ENCODE results near the gene ANO1.

DNA sequence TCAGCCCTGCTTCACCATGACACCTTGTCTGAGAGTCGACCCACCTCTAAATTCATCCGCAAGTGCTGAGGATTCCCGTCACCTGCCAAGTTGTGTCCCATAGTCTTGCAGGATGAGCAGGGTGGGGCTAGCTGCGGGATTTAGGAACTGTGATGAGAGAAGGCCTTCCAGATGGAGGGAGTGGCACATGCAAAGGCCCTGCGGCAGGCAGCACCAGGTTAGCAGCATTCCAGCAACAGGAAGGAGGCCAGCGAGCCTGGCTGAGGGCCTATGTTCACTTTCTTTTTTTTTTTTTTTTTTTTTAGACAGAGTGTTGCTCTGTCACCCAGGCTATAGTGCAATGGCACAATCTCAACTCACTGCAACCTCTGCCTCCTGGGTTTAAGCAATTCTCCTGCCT, 31.8 kb downstream of the ANO1 start:
- TF ChIP-seq, protein P1, sequence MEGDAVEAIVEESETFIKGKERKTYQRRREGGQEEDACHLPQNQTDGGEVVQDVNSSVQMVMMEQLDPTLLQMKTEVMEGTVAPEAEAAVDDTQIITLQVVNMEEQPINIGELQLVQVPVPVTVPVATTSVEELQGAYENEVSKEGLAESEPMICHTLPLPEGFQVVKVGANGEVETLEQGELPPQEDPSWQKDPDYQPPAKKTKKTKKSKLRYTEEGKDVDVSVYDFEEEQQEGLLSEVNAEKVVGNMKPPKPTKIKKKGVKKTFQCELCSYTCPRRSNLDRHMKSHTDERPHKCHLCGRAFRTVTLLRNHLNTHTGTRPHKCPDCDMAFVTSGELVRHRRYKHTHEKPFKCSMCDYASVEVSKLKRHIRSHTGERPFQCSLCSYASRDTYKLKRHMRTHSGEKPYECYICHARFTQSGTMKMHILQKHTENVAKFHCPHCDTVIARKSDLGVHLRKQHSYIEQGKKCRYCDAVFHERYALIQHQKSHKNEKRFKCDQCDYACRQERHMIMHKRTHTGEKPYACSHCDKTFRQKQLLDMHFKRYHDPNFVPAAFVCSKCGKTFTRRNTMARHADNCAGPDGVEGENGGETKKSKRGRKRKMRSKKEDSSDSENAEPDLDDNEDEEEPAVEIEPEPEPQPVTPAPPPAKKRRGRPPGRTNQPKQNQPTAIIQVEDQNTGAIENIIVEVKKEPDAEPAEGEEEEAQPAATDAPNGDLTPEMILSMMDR (conservative IDR thresholded peaks at IDR 0.05): no peak
- TF ChIP-seq ZFX (IDR thresholded peaks at IDR 0.05): no peak
